GM19468 (cell line): ENCODE data around the gene TMEM147.
"Not testable (repeated sequence)": the region's sequence is repeated elsewhere in the genome, so short reads cannot be mapped to it uniquely, and the experiment has no call there.

Experiments
- ATAC-seq: cut with Tn5 transposase; IDR thresholded peaks from one replicate; pipeline ENCODE4 v1.9.1; 2021; ENCODE audit warnings: mild to moderate bottlenecking, moderate library complexity, moderate number of reproducible peaks; ENCODE audit not compliant: unreplicated experiment; ENCODE audit errors: extremely low read depth

The TMEM147 gene

GRCh38 chr19:35560271-35560670, 14.8 kb downstream of the TMEM147 start:
- no peak for ATAC-seq

- ATAC-seq: no peak
These were observed 15.3 kb downstream of the TMEM147 start for GRCh38 chr19:35560677-35561076.

- ATAC-seq: no peak
These were observed 16.0 kb downstream of the TMEM147 start for GRCh38 chr19:35561436-35561835.

- ATAC-seq: no peak
These were observed 16.9 kb downstream of the TMEM147 start for GRCh38 chr19:35562336-35562735.

- no peak for ATAC-seq
These were observed 17.4 kb downstream of the TMEM147 start for GRCh38 chr19:35562776-35563175.

GRCh38 chr19:35563207-35563829, 17.9 kb downstream of the TMEM147 start, which contains the start of gene ATP4A:
Gene ATP4A (minus strand): TSS chr19:35563658. CDS start chr19:35563629, 29 bp downstream.
- ATAC-seq: no peak

GRCh38 chr19:35565016-35565856, 19.8 kb downstream of the TMEM147 start:
- no peak for ATAC-seq

GRCh38 chr19:35566738-35567137, 21.3 kb downstream of the TMEM147 start:
- no peak for ATAC-seq

- ATAC-seq: no peak
These were observed 23.9 kb downstream of the TMEM147 start for GRCh38 chr19:35569281-35569781.

GRCh38 chr19:35571406-35571965, 26.1 kb downstream of the TMEM147 start:
- no peak for ATAC-seq

GRCh38 chr19:35577918-35578317, 32.5 kb downstream of the TMEM147 start:
- no peak for ATAC-seq

- ATAC-seq: no peak
These were observed 33.3 kb downstream of the TMEM147 start for GRCh38 chr19:35578707-35579106.

GRCh38 chr19:35582760-35583159, 37.3 kb downstream of the TMEM147 start:
- ATAC-seq: no peak

- no peak for ATAC-seq
These were observed 40.4 kb downstream of the TMEM147 start, which contains the start of gene PMIS2 for GRCh38 chr19:35585848-35586247. Gene PMIS2 (plus strand): TSS chr19:35586173. CDS start chr19:35586260, 87 bp downstream.

- no peak for ATAC-seq
These were observed 41.9 kb downstream of the TMEM147 start for GRCh38 chr19:35587321-35587720.

GRCh38 chr19:35590875-35591274, 45.4 kb downstream of the TMEM147 start:
- ATAC-seq: no peak

- ATAC-seq: no peak
These were observed 46.8 kb downstream of the TMEM147 start for GRCh38 chr19:35592226-35592625.

- not testable (repeated sequence) for ATAC-seq
These were observed 49.6 kb downstream of the TMEM147 start for GRCh38 chr19:35595026-35595425.

GRCh38 chr19:35595928-35596327, 50.5 kb downstream of the TMEM147 start:
- ATAC-seq: no peak

GRCh38 chr19:35596366-35596999, 51.1 kb downstream of the TMEM147 start:
- ATAC-seq: no peak
